22Rv1 (cell line): ENCODE results near the gene PTPRG.

ENCODE experiments used
- CTCF ChIP-seq: fragments of 450-650 bp; IDR thresholded peaks from 2 replicates; pipeline ENCODE4 v1.5.1; 2017; ENCODE audit warnings: mild to moderate bottlenecking
- ZFX ChIP-seq: fragments of 450-650 bp; IDR thresholded peaks from 2 replicates; pipeline ENCODE4 v1.6.1; 2017; ENCODE audit warnings: antibody characterized with exemption, borderline replicate concordance

GRCh38 chr3:61620073-61620472 lies 58.7 kb downstream of the PTPRG start:
- TF ChIP-seq CTCF: no peak
- TF ChIP-seq ZFX: no peak
